Subcutaneous adipose tissue (tissue), 4 donors: Measurements from ENCODE around the gene ZNF648. TPM values are rescaled to one million over a fixed set of nuclear protein-coding genes. Genes with fewer than 3 reads are reported as not detected.

Experiments used
- CTCF ChIP-seq: fragments of 450-650 bp; IDR thresholded peaks from one replicate; pipeline ENCODE4 v1.5.1; 2016; ENCODE audit warnings: low read depth, mild to moderate bottlenecking, control low read depth, antibody characterized with exemption, moderate library complexity
- total RNA-seq, 4 donors: library from RNA; depleted of rRNA; stranded (reverse); fragments of >200 nt; gene quantifications; one replicate each; pipeline ENCODE4 v1.1.0, GENCODE V29; 2016

ZNF648 gene
- total RNA-seq, 4 donors from 2014 or later: 0.17 to 0.19 TPM; not detected in 2

- no peak for TF ChIP-seq CTCF
These were observed 7.5 kb upstream of the ZNF648 start for GRCh38 chr1:182069028-182069466.

- no peak for TF ChIP-seq CTCF
These were observed 5.4 kb upstream of the ZNF648 start for GRCh38 chr1:182066934-182067333.

DNA sequence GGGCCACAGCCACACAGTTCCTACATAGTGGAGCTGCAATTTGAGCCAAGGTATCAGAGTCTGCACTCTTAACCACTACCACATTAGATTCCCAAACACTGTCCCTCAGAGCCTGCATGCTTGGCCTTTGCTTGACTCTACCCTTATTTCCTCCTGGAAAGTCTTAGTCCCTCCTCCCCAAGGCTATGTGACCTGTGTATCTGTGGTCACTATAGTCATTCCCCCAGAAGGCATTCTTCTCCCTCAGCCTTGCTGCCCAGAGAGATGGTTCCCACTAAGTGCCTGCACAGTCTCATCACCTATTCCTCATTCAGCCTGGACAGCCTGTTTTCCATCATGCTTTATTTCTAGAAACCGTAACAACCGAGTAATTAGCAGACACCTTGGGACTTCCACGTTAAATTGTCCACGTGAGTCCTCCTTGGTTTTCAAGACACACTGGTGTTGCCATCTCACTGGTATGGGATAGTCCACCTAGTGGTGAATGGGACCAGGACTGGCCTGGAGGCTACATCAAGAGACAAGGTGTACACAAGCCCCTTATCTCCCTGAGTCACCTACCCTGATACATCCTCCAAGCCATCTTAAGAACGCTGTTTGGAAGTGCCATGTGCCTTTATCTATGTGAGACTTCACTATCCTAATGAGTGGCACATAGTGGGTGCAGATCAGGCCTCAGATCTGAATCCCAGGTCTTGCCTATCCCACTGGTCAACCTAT lies 3.8 kb upstream of the ZNF648 start:
- TF ChIP-seq CTCF: no peak

DNA sequence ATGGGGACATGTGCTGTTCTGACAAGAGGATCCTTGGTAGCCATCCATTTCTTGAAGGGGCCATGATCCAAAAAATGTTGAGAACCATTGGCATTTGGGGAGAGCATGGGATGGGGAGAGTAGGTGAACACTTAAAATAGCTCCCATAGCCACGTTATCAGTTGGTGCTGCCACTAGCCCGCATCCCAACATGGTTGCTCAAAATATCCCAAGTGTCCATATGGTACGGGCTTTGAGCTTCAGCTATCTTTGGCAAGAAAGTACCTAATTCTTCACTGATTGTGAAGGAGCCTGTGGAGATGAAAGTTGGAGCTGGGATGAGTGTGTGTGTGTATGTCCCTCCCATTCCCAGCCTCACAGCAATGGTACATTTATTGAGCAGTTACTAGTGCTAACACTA lies 3.1 kb upstream of the ZNF648 start:
- TF ChIP-seq CTCF: no peak

DNA sequence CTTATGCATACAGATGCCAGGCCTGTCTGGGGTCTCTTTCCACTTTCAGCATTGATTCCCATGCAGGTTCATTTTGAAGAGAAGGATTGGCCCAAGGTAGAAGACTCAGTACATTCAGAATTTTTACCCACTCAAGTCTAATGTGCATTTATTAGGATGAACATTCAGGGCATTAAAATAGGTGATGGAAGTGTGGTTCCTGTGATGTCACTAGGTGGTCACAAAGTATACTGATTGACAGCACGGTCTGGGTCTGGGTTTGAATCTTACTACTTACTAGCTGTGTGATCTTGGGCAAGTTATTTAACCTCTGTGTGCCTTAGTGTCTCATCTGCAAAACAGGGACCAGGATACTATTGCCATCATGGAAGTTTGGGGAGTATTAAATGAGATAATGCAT lies 711 bp upstream of the ZNF648 start:
- no peak for TF ChIP-seq CTCF

DNA sequence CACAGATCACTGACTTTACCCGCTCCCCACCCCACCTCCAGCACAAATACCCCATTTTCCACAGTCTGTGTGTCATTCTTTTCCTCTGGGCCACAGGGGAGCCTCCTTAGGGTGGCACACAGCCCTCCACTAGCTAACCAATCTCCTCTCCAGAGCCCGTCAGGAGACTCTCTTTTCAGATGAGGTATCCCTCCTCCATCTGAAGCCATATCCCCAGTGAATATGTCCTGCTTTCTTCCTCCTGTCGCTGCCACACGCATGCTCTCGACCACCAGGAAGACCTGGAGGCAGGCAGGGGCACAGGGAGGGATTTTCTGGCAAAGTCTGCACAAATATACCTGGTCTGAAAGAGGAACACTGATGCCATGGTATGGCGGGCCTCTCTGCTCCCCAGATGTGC lies 635 bp downstream of the ZNF648 start:
- no peak for TF ChIP-seq CTCF

- TF ChIP-seq CTCF: no peak
These were observed 1.6 kb downstream of the ZNF648 start for GRCh38 chr1:182059936-182060335.
